ENCODE results near the gene KRT16. TPM values are rescaled to one million over a fixed set of nuclear protein-coding genes. Genes with fewer than 3 reads are reported as not detected.

KRT16 gene
- total and polyA plus RNA-seq, 12 donors: 0.12 to 0.44 (median 0.15) TPM; not detected in 9

DNA sequence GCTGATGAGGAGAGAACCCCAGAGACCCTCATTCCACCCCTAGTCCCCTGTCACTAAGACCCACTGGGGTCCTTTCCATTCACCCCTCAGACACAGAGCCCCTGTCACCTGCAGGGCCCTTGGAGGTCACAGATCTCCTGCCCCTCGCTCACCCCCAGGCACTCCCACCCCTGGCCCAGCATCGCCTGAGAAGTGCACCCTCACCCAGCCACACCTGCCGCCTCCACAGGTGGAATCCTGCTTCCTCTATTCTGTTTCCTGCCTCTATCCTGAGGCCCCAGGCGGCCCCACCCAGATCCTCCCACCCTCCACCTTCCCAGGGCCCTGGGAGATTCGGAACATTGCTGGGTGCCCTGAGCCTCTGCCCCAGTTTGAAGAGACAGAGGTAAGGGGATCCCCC, 25.6 kb upstream of the KRT16 start:
- no peak for TF ChIP-seq CTCF (IDR thresholded peaks at IDR 0.05)
- H3K4me3 ChIP-seq: no peak overlapping the region
- ATAC-seq (no peak), DNase-seq (no peak)
- H3K27me3 ChIP-seq: no peaks in the 10 kb centered on the region
- no peaks in the 10 kb centered on the region for H3K9me3 ChIP-seq
- H3K27ac ChIP-seq: no peak overlapping the region
- no peaks in the 10 kb centered on the region for H3K36me3 ChIP-seq
- WGBS, 2 donors: 81 to 86% methylated on average over 5 of the region's 5 CpGs
- peaks cover 3 to 17% (median 11%) of the 10 kb centered on the region in 9 donors for H3K4me1 ChIP-seq
- intact Hi-C loops (cut with DNase I): no loop called here

- H3K27ac ChIP-seq: no peak overlapping the region
- ATAC-seq (no peak), DNase-seq (no peak)
- H3K4me3 ChIP-seq: no peak overlapping the region
- no peaks in the 10 kb centered on the region for H3K36me3 ChIP-seq
- no peaks in the 10 kb centered on the region for H3K27me3 ChIP-seq
- H3K4me1 ChIP-seq: peaks cover 3 to 17% (median 11%) of the 10 kb centered on the region in 9 donors
- 80 to 84% methylated on average over 9 of the region's 9 CpGs for WGBS, 2 donors
- no peak for TF ChIP-seq CTCF (IDR thresholded peaks at IDR 0.05)
- intact Hi-C loops (cut with DNase I): no loop called here
- H3K9me3 ChIP-seq: no peaks in the 10 kb centered on the region
These were observed 24.1 kb upstream of the KRT16 start for GRCh38 chr17:41636652-41637051.

DNA sequence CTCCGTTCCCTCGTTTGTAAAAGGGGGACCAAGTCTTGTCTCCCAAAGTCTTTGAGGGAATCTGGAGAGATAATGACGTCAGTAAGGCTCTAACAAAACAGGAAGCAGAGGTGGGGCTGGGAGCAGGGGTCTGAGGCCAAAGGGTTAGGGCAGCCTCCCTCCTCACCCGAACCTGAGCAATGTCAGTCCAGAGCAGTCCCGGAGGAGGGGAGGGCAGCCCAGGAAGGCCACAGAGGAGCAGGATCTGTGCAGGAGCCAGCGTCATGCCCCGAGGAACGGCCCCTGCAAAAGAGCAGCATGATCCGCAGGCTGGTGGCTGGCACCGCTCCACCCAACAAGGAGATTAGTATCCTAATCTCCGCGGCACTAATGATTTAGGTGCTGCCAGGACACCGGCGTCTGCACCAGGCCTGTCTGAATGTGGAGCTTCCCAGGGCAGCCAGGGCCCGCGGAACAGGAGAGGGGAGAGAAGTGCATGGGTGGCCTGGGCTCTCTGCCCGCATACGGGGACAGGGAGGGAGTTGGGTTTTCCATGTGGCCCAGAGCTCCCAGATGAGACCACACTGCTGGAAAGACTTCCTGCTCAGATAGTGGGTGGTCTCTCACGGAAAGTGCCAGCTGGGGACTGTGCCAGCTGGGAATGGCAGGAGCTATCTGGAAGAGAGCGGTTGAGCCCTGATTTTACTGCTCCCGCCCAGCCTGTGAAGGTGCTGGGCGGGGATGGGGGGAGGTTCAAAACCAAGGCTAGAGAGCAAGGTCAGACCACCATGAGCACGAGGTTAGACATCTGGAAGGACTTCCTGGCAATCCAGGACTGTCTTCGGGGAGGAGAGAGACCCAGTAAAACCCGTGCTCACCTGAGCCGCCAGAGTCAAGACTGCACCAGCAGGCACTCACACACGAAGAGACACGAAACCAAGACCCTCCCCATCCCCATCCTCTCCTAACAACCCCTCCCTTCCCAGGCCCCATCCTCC, 22.8 kb upstream of the KRT16 start:
- peak; percentile 41 to 48 for DNase-seq
- H3K4me3 ChIP-seq: peak overlapping the region in 2 of 10 donors; percentile 3 to 17
- intact Hi-C loops (cut with DNase I): no loop called here
- 32 to 34% methylated on average over 28 of the region's 28 CpGs for WGBS, 2 donors
- no peak for TF ChIP-seq CTCF (IDR thresholded peaks at IDR 0.05)
- no peaks in the 10 kb centered on the region for H3K9me3 ChIP-seq
- no peaks in the 10 kb centered on the region for H3K27me3 ChIP-seq
- peaks cover 3 to 17% (median 11%) of the 10 kb centered on the region in 9 donors for H3K4me1 ChIP-seq
- no peaks in the 10 kb centered on the region for H3K36me3 ChIP-seq
- peak; percentile 39 to 92 (median 66) for ATAC-seq
- H3K27ac ChIP-seq: peak overlapping the region in 1 of 10 donors; percentile 12

GRCh38 chr17:41634639-41635038, 22.1 kb upstream of the KRT16 start:
- Histone ChIP-seq H3K36me3 (no peaks in the 10 kb centered on the region), H3K27ac (no peak overlapping the region), H3K9me3 (no peaks in the 10 kb centered on the region), H3K4me3 (no peak overlapping the region), H3K4me1 (peaks cover 3 to 17% (median 11%) of the 10 kb centered on the region in 9 donors), H3K27me3 (no peaks in the 10 kb centered on the region)
- WGBS, 2 donors: 56 to 63% methylated on average over 7 of the region's 7 CpGs
- intact Hi-C loops (cut with DNase I): no loop called here
- peak in 2 of 8 donors; percentile 9 to 16 for ATAC-seq
- TF ChIP-seq CTCF (IDR thresholded peaks at IDR 0.05): no peak
- no peak for DNase-seq
